ENCODE data around the gene FOXP1. TPM values are rescaled to one million over a fixed set of nuclear protein-coding genes. Genes with fewer than 3 reads are reported as not detected.

Gene FOXP1
- polyA plus RNA-seq, 1 donor (not counting 4 experiments of a cell fraction or from before 2014, with no cell fraction given): 14.6 TPM

DNA sequence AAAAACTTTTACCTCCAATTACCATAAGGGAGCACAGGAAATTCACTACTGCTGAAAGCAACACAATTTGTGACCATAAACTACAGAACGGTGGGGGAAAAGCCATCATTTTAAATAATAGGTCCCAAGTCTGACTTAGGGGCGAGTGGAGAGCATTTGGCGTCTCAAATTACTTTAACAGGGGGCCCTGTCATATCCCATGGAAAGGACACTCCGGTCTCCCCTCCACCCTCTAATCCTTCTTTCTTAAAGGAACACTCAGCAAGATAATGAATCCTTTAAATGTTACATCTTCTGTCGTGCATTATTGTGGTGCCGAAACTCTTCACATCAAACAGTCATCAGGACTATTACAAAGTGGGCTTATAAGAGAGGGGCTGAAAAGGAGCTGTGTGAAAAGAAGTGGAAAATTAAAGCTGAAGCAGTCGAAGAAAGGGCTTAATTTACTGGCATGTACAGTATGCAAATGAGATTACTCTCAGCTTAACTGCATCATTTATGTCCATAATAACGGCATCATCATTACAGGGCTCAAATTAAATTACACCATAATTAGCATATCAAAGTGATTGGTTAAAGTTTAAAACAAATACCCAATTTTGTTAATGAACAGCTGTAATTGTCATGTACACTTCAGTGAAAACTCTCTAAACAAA lies 342.2 kb downstream of the FOXP1 start:
- Histone ChIP-seq H3K79me2 (ENCODE audit: control insufficient read depth, insufficient read depth, low read length) (no peaks in the 10 kb centered on the region), H3K27ac (ENCODE audit: control insufficient read depth, insufficient read depth, low read length) (no peak overlapping the region), H3K4me1 (ENCODE audit: control insufficient read depth, extremely low read depth, insufficient read depth, low read length) (no peaks in the 10 kb centered on the region), H3K9me3 (ENCODE audit: control insufficient read depth, low read depth, low read length) (no peaks in the 10 kb centered on the region), H3K36me3 (ENCODE audit: control insufficient read depth in 2 of 2, extremely low read depth in 1 of 2, insufficient read depth in 2 of 2, low read length in 2 of 2) (no peaks in the 10 kb centered on the region), H2AFZ (ENCODE audit: control insufficient read depth, low read length) (no peak overlapping the region), H4K20me1 (ENCODE audit: control insufficient read depth, extremely low read depth, insufficient read depth, low read length) (no peaks in the 10 kb centered on the region), H3K9ac (ENCODE audit: control insufficient read depth, extremely low read depth, insufficient read depth, low read length) (no peak overlapping the region), H3K4me2 (ENCODE audit: control insufficient read depth, extremely low read depth, insufficient read depth, low read depth, low read length) (no peak overlapping the region), H3K9me1 (ENCODE audit: control insufficient read depth, extremely low read depth, insufficient read depth, low read length) (no peaks in the 10 kb centered on the region), H3K4me3 (ENCODE audit: control insufficient read depth in 2 of 3, extremely low read depth in 1 of 3, insufficient read depth in 2 of 3, low read depth in 1 of 3, low read length in 3 of 3) (no peak overlapping the region), H3K27me3 (ENCODE audit: control insufficient read depth, extremely low read depth, insufficient read depth, low read length) (no peaks in the 10 kb centered on the region)
- TF ChIP-seq, protein P1, sequence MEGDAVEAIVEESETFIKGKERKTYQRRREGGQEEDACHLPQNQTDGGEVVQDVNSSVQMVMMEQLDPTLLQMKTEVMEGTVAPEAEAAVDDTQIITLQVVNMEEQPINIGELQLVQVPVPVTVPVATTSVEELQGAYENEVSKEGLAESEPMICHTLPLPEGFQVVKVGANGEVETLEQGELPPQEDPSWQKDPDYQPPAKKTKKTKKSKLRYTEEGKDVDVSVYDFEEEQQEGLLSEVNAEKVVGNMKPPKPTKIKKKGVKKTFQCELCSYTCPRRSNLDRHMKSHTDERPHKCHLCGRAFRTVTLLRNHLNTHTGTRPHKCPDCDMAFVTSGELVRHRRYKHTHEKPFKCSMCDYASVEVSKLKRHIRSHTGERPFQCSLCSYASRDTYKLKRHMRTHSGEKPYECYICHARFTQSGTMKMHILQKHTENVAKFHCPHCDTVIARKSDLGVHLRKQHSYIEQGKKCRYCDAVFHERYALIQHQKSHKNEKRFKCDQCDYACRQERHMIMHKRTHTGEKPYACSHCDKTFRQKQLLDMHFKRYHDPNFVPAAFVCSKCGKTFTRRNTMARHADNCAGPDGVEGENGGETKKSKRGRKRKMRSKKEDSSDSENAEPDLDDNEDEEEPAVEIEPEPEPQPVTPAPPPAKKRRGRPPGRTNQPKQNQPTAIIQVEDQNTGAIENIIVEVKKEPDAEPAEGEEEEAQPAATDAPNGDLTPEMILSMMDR (optimal IDR thresholded peaks at IDR 0.05 in 1 of 3, IDR thresholded peaks at IDR 0.05 in 1 of 3, conservative IDR thresholded peaks at IDR 0.05 in 1 of 3; ENCODE audit: extremely low read depth in 1 of 3, insufficient read depth in 2 of 3, low read length in 3 of 3): no peak
- no peak for TF ChIP-seq EZH2 (IDR thresholded peaks at IDR 0.05; ENCODE audit: low read length)
- dilution Hi-C loops (cut with MboI; ENCODE audit: extremely low pct_ligation_motif_present, low sequenced_read_pairs): no loop called here
- FAIRE-seq (peak; percentile 9), DNase-seq (ENCODE audit: low read depth, low spot score) (no peak)

DNA sequence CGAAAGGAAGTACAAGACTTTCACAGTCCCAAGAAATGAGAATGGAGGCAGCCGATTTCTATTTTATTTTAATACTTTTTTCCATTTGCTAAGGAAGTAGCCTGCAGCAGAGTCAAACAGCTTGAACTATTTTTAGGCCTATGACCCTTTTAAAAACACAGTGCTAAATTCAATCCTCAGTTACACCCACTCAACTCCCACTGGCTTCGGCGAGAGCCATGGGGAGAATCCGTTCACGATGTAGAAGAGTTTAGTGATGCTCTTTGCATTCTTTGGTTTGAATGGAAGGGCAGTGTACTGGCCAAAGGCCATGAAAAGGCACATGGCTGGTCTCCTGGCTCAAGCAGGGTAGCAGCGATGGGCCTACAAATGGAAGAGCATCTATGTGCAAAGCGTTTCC lies 343.5 kb downstream of the FOXP1 start:
- H3K4me2 ChIP-seq (ENCODE audit: control insufficient read depth, extremely low read depth, insufficient read depth, low read depth, low read length): no peak overlapping the region
- H3K9me3 ChIP-seq (ENCODE audit: control insufficient read depth, low read depth, low read length): no peaks in the 10 kb centered on the region
- TF ChIP-seq, protein P1 (optimal IDR thresholded peaks at IDR 0.05 in 1 of 3, IDR thresholded peaks at IDR 0.05 in 1 of 3, conservative IDR thresholded peaks at IDR 0.05 in 1 of 3; ENCODE audit: extremely low read depth in 1 of 3, insufficient read depth in 2 of 3, low read length in 3 of 3): no peak
- TF ChIP-seq EZH2 (IDR thresholded peaks at IDR 0.05; ENCODE audit: low read length): no peak
- H3K27ac ChIP-seq (ENCODE audit: control insufficient read depth, insufficient read depth, low read length): no peak overlapping the region
- dilution Hi-C loops (cut with MboI; ENCODE audit: extremely low pct_ligation_motif_present, low sequenced_read_pairs): no loop called here
- no peaks in the 10 kb centered on the region for H3K36me3 ChIP-seq (ENCODE audit: control insufficient read depth in 2 of 2, extremely low read depth in 1 of 2, insufficient read depth in 2 of 2, low read length in 2 of 2)
- no peaks in the 10 kb centered on the region for H4K20me1 ChIP-seq (ENCODE audit: control insufficient read depth, extremely low read depth, insufficient read depth, low read length)
- H2AFZ ChIP-seq (ENCODE audit: control insufficient read depth, low read length): no peak overlapping the region
- H3K79me2 ChIP-seq (ENCODE audit: control insufficient read depth, insufficient read depth, low read length): no peaks in the 10 kb centered on the region
- no peak overlapping the region for H3K4me3 ChIP-seq (ENCODE audit: control insufficient read depth in 2 of 3, extremely low read depth in 1 of 3, insufficient read depth in 2 of 3, low read depth in 1 of 3, low read length in 3 of 3)
- no peaks in the 10 kb centered on the region for H3K4me1 ChIP-seq (ENCODE audit: control insufficient read depth, extremely low read depth, insufficient read depth, low read length)
- no peak for FAIRE-seq
- no peak overlapping the region for H3K9ac ChIP-seq (ENCODE audit: control insufficient read depth, extremely low read depth, insufficient read depth, low read length)
- no peaks in the 10 kb centered on the region for H3K9me1 ChIP-seq (ENCODE audit: control insufficient read depth, extremely low read depth, insufficient read depth, low read length)
- DNase-seq (ENCODE audit: low read depth, low spot score): no peak
- no peaks in the 10 kb centered on the region for H3K27me3 ChIP-seq (ENCODE audit: control insufficient read depth, extremely low read depth, insufficient read depth, low read length)

Measured in keratinocyte (primary cell).